Retinal pigment epithelial cell (primary cell): ENCODE results near the gene ORMDL2.
"Not testable (repeated sequence)": the region's sequence is repeated elsewhere in the genome, so short reads cannot be mapped to it uniquely, and the experiment has no call there.

Experiments
- DNase-seq: peaks from one replicate; pipeline ENCODE4 v3.0.0-alpha.2; 2010; ENCODE audit warnings: low read depth
- H3K4me3 ChIP-seq: 2 replicates; pipeline ENCODE4 v1.5.1; 2011; ENCODE audit warnings: mild to moderate bottlenecking, low read length, control low read depth, moderate library complexity
- CTCF ChIP-seq: conservative IDR thresholded peaks from 2 replicates; pipeline ENCODE4 v1.5.1; 2011; ENCODE audit warnings: low read depth, low read length, control low read depth, inconsistent platforms

ORMDL2 gene

GRCh38 chr12:55852740-55853139 is 34.9 kb downstream of the ORMDL2 start:
- DNase-seq = no peak
- TF ChIP-seq CTCF = no peak
- H3K4me3 ChIP-seq = no peak overlapping the region

- no peak for TF ChIP-seq CTCF
- no peak for DNase-seq
- no peak overlapping the region for H3K4me3 ChIP-seq
Observed at GRCh38 chr12:55861396-55861795, 43.6 kb downstream of the ORMDL2 start.

GRCh38 chr12:55861871-55862270 is 44.0 kb downstream of the ORMDL2 start:
- no peak for TF ChIP-seq CTCF
- DNase-seq = no peak
- H3K4me3 ChIP-seq = no peak overlapping the region

- no peak overlapping the region for H3K4me3 ChIP-seq
- DNase-seq = no peak
- TF ChIP-seq CTCF = no peak
Observed at GRCh38 chr12:55862286-55862685, 44.4 kb downstream of the ORMDL2 start.

GRCh38 chr12:55862931-55863330 is 45.1 kb downstream of the ORMDL2 start:
- DNase-seq, H3K4me3 ChIP-seq: not testable (repeated sequence)

- DNase-seq = no peak
- no peak for TF ChIP-seq CTCF
- H3K4me3 ChIP-seq = no peak overlapping the region
Observed at GRCh38 chr12:55865327-55865726, 47.5 kb downstream of the ORMDL2 start.

- not testable (repeated sequence) for H3K4me3 ChIP-seq, DNase-seq
Observed at GRCh38 chr12:55866454-55867004, 48.7 kb downstream of the ORMDL2 start.
